Urinary bladder (tissue), 4 donors: ENCODE data around the gene AXIN1. TPM values are rescaled to one million over a fixed set of nuclear protein-coding genes. Genes with fewer than 3 reads are reported as not detected.

Experiments
- DNase-seq: peaks from one replicate; pipeline ENCODE4 v3.0.0-alpha.2; 2015; ENCODE audit errors: extremely low spot score
- H3K27ac ChIP-seq: one replicate; pipeline ENCODE4 v1.5.1; 2013; ENCODE audit warnings: low read depth, mild to moderate bottlenecking, moderate library complexity
- H3K36me3 ChIP-seq: one replicate; pipeline ENCODE4 v1.6.1; 2013; ENCODE audit warnings: mild to moderate bottlenecking, moderate library complexity; ENCODE audit not compliant: insufficient read depth
- H3K4me1 ChIP-seq: one replicate; pipeline ENCODE4 v1.6.1; 2013; ENCODE audit warnings: mild to moderate bottlenecking, moderate library complexity; ENCODE audit not compliant: insufficient read depth
- H3K4me3 ChIP-seq: one replicate; pipeline ENCODE4 v1.5.1; 2013; ENCODE audit warnings: low read depth, low read length
- WGBS: extraction: QIAGEN DNeasy Blood & Tissue Kit; methylation state at CpG from one replicate; pipeline ENCODE4 v1.1.7; 2013; 5-methylcytosine and 5-hydroxymethylcytosine counted together
- polyA plus RNA-seq: library from polyadenylated mRNA; stranded (reverse); fragments of 200-250 nt; gene quantifications from one replicate; pipeline ENCODE4 v1.2.3, GENCODE V29; 2013
- total RNA-seq: library from RNA; depleted of rRNA; stranded (reverse); fragments of >200 nt; gene quantifications from one replicate; pipeline ENCODE4 v1.2.3, GENCODE V29; 2014
- donor health status: healthy with polysubstance abuse.
- donor health status: healthy.

The AXIN1 gene
- 9.9 TPM for total RNA-seq
- polyA plus RNA-seq: 25.0 TPM

GRCh38 chr16:352547-353403 lies at the start of gene AXIN1:
TSS of gene AXIN1 (minus strand) at chr16:352723. CDS start at chr16:347025, 5,698 bp downstream.
- DNase-seq: peak; percentile 89
- H3K36me3 ChIP-seq: no peaks in the 10 kb centered on the region
- peak within 1 kb of the TSS; percentile 88 for H3K27ac ChIP-seq
- no peaks in the 10 kb centered on the region for H3K4me1 ChIP-seq
- 2% methylated on average over 113 of the region's 113 CpGs for WGBS
- peak within 1 kb of the TSS; percentile 89 for H3K4me3 ChIP-seq

- under 1% methylated on average over 90 of the region's 91 CpGs for WGBS
- H3K27ac ChIP-seq: peak within 1 kb of the TSS; percentile 93
- H3K36me3 ChIP-seq: no peaks in the 10 kb centered on the region
- peak within 1 kb of the TSS; percentile 68 for H3K4me3 ChIP-seq
- DNase-seq: peak; percentile 79
- H3K4me1 ChIP-seq: no peaks in the 10 kb centered on the region
Observed at GRCh38 chr16:401468-402348, 49.2 kb upstream of the AXIN1 start, which contains the start of gene DECR2. TSS of gene DECR2 (plus strand) at chr16:401885. CDS start at chr16:401964, 79 bp downstream.

GRCh38 chr16:400061-400591 lies 47.6 kb upstream of the AXIN1 start:
- DNase-seq: no peak
- WGBS: 67% methylated on average over 10 of the region's 10 CpGs
- no peaks in the 10 kb centered on the region for H3K4me1 ChIP-seq
- H3K27ac ChIP-seq: no peak overlapping the region
- no peaks in the 10 kb centered on the region for H3K36me3 ChIP-seq
- no peak overlapping the region for H3K4me3 ChIP-seq

- Histone ChIP-seq H3K4me3 (no peak overlapping the region), H3K36me3 (no peaks in the 10 kb centered on the region), H3K27ac (no peak overlapping the region), H3K4me1 (no peaks in the 10 kb centered on the region)
- 80% methylated on average over 22 of the region's 22 CpGs for WGBS
- DNase-seq: no peak
Observed at GRCh38 chr16:399340-400019, 47.0 kb upstream of the AXIN1 start.

GRCh38 chr16:398561-399339 lies 46.2 kb upstream of the AXIN1 start:
- 80% methylated on average over 24 of the region's 24 CpGs for WGBS
- H3K4me3 ChIP-seq: no peak overlapping the region
- no peak overlapping the region for H3K27ac ChIP-seq
- DNase-seq: no peak
- no peaks in the 10 kb centered on the region for H3K36me3 ChIP-seq
- H3K4me1 ChIP-seq: no peaks in the 10 kb centered on the region

- no peaks in the 10 kb centered on the region for H3K4me1 ChIP-seq
- no peaks in the 10 kb centered on the region for H3K36me3 ChIP-seq
- no peak overlapping the region for H3K4me3 ChIP-seq
- peak overlapping the region; percentile 53 for H3K27ac ChIP-seq
- WGBS: 18% methylated on average over 29 of the region's 29 CpGs
- DNase-seq: no peak
Observed at GRCh38 chr16:397736-398332, 45.3 kb upstream of the AXIN1 start.

GRCh38 chr16:397135-397661 lies 44.7 kb upstream of the AXIN1 start, which contains the start of gene NME4:
TSS of gene NME4 (plus strand) at chr16:397199. CDS start at chr16:397223, 24 bp downstream.
- no peaks in the 10 kb centered on the region for H3K36me3 ChIP-seq
- peak within 1 kb of the TSS; percentile 53 for H3K27ac ChIP-seq
- no peak for DNase-seq
- no peaks in the 10 kb centered on the region for H3K4me1 ChIP-seq
- under 1% methylated on average over 75 of the region's 75 CpGs for WGBS
- H3K4me3 ChIP-seq: peak within 1 kb of the TSS; percentile 81

GRCh38 chr16:396605-397004 lies 44.1 kb upstream of the AXIN1 start:
- Histone ChIP-seq H3K27ac (no peak overlapping the region), H3K36me3 (no peaks in the 10 kb centered on the region), H3K4me1 (no peaks in the 10 kb centered on the region), H3K4me3 (peak overlapping the region; percentile 81)
- DNase-seq: no peak
- 2% methylated on average over 22 of the region's 22 CpGs for WGBS

- H3K4me3 ChIP-seq: no peak overlapping the region
- no peak overlapping the region for H3K27ac ChIP-seq
- 28% methylated on average over 3 of the region's 3 CpGs for WGBS
- H3K36me3 ChIP-seq: no peaks in the 10 kb centered on the region
- H3K4me1 ChIP-seq: no peaks in the 10 kb centered on the region
- no peak for DNase-seq
Observed at GRCh38 chr16:396199-396598, 43.7 kb upstream of the AXIN1 start.

GRCh38 chr16:392450-393030 lies 40.0 kb upstream of the AXIN1 start:
- Histone ChIP-seq H3K27ac (no peak overlapping the region), H3K36me3 (no peaks in the 10 kb centered on the region), H3K4me1 (no peaks in the 10 kb centered on the region), H3K4me3 (no peak overlapping the region)
- 87% methylated on average over 7 of the region's 7 CpGs for WGBS
- DNase-seq: no peak

GRCh38 chr16:391885-392335 lies 39.4 kb upstream of the AXIN1 start:
- DNase-seq: no peak
- 67% methylated on average over 7 of the region's 7 CpGs for WGBS
- Histone ChIP-seq H3K36me3 (no peaks in the 10 kb centered on the region), H3K4me3 (no peak overlapping the region), H3K27ac (no peak overlapping the region), H3K4me1 (no peaks in the 10 kb centered on the region)

GRCh38 chr16:389352-389751 lies 36.8 kb upstream of the AXIN1 start:
- Histone ChIP-seq H3K4me3 (no peak overlapping the region), H3K36me3 (no peaks in the 10 kb centered on the region), H3K27ac (no peak overlapping the region), H3K4me1 (no peaks in the 10 kb centered on the region)
- WGBS: 79% methylated on average over 10 of the region's 10 CpGs
- no peak for DNase-seq
